T47D (cell line): Measurements from ENCODE around the gene RNF41.

Experiments used
- DNase-seq, 2 experiments: peaks; one replicate each; pipeline versions ENCODE4 v3.0.0 to v3.0.0-alpha.2; 2011 to 2012; ENCODE audit warnings: low read depth in 1 of 2, low spot score in 1 of 2
- JUND ChIP-seq: IDR thresholded peaks from 2 replicates; pipeline ENCODE4 v1.6.1; 2012; ENCODE audit warnings: low read depth
- in situ Hi-C: cut with HindIII; loops from 2 replicates; pipeline ENCODE4 v1.10.0; 2016; ENCODE audit warnings: low sequenced_read_pairs, low pct_unique_long_range_greater_than_20kb

Gene RNF41

GRCh38 chr12:56193025-56193578, 28.6 kb downstream of the RNF41 start:
- TF ChIP-seq JUND: no peak
- peak; percentile 68 to 93 for DNase-seq
- in situ Hi-C loops: no loop called here

- DNase-seq: no peak
- TF ChIP-seq JUND: no peak
- in situ Hi-C loops: no loop called here
Measured at GRCh38 chr12:56192582-56192981, 29.1 kb downstream of the RNF41 start.

DNA sequence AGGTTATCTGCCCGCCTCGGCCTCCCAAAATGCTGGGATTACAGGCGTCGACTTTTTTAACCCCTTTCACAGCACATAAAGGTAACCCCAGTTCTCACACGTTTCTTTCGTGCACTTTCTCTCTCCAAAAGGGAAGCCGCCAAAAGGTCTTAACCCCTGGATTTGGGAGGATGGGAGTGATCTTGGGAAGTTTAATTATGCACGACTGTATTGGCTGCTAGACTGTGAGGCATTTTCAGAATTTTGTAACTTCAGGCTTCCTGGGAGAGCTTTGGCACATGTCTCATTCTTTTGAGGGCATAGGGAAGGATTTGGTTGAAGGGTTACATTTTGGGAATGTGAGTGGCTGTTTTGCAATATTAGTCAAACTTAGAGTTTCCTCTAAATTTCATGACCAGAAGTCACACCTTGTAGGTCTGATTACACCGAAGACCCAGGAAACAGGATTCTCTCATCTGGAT, 31.0 kb downstream of the RNF41 start:
- in situ Hi-C loops: no loop called here
- DNase-seq: no peak
- no peak for TF ChIP-seq JUND

DNA sequence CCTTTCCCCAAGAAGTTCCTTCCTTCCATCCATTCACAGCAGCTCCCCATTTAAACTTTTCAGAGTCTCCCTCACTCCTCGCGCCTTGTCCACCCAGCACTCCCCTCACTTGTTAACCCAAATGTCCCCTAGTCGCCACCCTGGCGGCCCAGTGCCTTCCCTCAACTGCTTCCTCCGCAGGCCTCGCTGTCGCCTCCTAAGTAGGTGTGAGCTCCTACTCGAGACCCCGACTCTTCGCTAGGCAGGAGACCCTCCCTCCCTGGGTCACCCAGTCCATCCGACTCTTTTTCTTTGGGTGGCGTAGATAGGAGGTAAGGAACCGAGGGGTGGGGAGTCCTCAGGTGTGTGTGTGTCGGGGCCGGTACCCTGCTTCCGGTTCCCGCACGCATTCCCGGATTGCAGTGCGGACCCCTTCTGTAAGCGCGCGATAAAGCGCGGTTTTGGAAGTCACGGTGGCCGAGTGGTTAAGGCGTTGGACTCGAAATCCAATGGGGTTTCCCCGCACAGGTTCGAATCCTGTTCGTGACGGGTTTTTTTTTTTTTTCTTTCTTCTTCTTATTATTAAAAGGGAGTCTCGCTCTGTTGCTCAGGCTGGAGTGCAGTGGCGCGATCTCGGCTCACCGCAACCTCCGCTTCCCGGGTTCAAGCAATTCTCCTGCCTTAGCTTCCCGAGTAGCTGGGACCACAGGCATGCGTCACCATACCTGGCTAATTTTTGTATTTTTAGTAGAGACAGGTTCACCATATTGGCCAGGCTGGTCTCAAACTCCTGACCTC, 31.6 kb downstream of the RNF41 start:
- peak; percentile 45 to 90 for DNase-seq
- no peak for TF ChIP-seq JUND
- in situ Hi-C loops: no loop called here

- DNase-seq: peak; percentile 81 to 93
- in situ Hi-C loops: no loop called here
- no peak for TF ChIP-seq JUND
Measured at GRCh38 chr12:56189099-56189917, 32.4 kb downstream of the RNF41 start, which contains the start of gene SMARCC2. TSS of gene SMARCC2 (minus strand) at chr12:56189483. CDS start at chr12:56189461, 22 bp downstream.

GRCh38 chr12:56188778-56189098, 33.0 kb downstream of the RNF41 start:
- DNase-seq: peak in 1 of 2 experiments; percentile 38
- no peak for TF ChIP-seq JUND
- in situ Hi-C loops: no loop called here

DNA sequence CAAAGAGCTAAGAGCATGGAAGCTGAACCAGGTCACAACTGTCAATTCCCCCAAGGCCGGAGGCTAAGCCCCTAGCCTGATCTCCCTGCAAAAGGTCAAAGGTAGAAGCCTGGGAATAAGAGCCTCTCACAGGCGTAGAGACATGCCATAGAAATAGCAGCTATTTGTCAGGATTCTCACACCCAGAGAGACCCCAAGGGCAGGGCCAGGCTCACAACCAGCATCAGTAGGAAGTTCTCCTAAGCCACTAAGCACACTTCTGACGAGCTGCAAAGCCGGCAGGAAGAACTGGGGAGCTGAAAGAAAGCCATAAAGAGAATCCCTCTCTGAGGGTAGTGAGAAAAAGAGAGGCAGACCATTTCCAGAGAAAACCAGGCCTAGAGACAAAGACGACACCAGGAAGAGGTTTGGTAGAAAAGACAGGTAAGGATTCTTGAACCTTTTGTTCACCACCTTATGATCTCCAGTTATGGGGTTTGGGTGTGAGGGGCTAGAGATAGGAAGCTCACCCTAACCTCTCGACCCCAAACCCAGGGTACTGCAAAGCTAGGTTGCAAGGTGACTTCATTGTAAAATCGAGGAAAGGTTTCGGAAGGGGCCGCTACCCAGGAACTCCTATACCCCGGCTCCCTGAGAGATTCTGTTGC, 33.5 kb downstream of the RNF41 start:
- in situ Hi-C loops: no loop called here
- no peak for DNase-seq
- no peak for TF ChIP-seq JUND

GRCh38 chr12:56186957-56187356, 34.8 kb downstream of the RNF41 start:
- in situ Hi-C loops: no loop called here
- no peak for TF ChIP-seq JUND
- DNase-seq: no peak

- in situ Hi-C loops: no loop called here
- no peak for DNase-seq
- TF ChIP-seq JUND: no peak
Measured at GRCh38 chr12:56178347-56178746, 43.4 kb downstream of the RNF41 start.

DNA sequence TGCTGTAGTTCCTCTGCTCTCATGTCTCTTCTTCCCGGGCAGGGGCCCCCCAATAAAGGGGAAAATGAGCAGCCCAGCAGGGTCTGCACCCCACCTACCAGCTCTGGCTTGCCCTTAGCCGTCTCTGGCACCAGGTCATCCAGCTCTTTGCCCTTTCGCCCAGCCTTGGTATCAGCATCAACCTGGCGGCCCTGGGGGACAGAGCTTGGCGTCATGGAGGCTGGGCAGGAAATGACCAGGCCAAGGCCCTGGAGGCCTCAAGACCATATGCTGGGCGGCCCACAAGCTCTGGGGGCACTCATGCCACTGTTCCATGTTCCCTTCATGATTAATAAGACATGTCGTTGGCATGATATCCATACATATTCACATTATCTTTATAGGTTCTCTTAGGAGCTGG, 48.9 kb downstream of the RNF41 start:
- no peak for TF ChIP-seq JUND

GRCh38 chr12:56169229-56169759, 52.4 kb downstream of the RNF41 start:
- no peak for TF ChIP-seq JUND
- DNase-seq: no peak
- in situ Hi-C loops: no loop called here

More for the DNA sequence above, 48.9 kb downstream of the RNF41 start:
- in situ Hi-C loops: no loop called here
- no peak for DNase-seq

DNA sequence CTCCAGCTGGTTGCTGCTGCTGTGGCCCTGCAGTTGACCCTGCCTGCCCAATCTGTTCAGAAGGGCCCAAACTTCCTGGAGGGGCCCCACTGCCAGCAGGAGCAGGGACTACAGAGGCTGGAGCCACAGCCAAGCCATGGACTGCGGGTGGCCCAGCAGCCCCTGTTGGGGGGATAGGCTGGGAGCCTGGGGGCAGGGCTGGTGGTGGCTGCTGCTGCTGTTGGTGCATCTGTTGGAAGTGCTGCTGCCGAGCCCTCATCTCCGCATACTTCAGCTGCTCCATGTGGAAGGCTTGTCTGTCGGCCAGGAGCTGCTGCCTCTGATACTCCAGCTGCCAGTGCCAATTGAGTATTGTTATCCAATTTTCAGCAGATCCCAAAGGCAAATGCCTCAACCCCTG, 56.4 kb downstream of the RNF41 start:
- DNase-seq: no peak
- in situ Hi-C loops: no loop called here
- TF ChIP-seq JUND: no peak

- no peak for DNase-seq
- in situ Hi-C loops: no loop called here
- no peak for TF ChIP-seq JUND
Measured at GRCh38 chr12:56164345-56164729, 57.4 kb downstream of the RNF41 start.
